GM18520 (cell line): Measurements from ENCODE around the gene ZNF580.

Experiments
- ATAC-seq: cut with Tn5 transposase; IDR thresholded peaks from one replicate; pipeline ENCODE4 v1.9.1; 2021; ENCODE audit not compliant: unreplicated experiment

ZNF580 gene

DNA sequence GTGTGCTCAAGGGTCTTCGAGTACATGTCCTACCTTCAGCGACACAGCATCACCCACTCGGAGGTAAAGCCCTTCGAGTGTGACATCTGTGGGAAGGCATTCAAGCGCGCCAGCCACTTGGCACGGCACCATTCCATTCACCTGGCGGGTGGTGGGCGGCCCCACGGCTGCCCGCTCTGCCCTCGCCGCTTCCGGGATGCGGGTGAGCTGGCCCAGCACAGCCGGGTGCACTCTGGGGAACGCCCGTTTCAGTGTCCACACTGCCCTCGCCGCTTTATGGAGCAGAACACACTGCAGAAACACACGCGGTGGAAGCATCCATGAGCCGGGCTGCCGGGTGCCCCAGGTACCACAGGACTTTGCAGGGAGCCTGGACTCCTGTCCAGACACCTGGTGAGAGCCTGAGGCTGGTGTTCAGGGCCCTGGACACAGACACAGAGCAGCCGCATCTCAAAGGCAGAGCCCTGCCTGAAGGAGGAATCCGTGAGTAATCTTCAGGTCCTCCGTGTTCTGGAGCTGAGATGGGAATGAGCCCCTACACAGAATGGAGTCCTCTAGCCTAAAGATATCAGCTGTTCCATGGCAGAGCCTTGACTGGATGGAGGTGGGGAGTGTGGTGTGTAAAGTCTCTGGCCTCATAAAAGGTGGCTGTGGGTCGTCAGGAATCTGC, 4.2 kb downstream of the ZNF580 start:
- no peak for ATAC-seq

- no peak for ATAC-seq
Measured at GRCh38 chr19:55645512-55645881, 4.7 kb downstream of the ZNF580 start.

DNA sequence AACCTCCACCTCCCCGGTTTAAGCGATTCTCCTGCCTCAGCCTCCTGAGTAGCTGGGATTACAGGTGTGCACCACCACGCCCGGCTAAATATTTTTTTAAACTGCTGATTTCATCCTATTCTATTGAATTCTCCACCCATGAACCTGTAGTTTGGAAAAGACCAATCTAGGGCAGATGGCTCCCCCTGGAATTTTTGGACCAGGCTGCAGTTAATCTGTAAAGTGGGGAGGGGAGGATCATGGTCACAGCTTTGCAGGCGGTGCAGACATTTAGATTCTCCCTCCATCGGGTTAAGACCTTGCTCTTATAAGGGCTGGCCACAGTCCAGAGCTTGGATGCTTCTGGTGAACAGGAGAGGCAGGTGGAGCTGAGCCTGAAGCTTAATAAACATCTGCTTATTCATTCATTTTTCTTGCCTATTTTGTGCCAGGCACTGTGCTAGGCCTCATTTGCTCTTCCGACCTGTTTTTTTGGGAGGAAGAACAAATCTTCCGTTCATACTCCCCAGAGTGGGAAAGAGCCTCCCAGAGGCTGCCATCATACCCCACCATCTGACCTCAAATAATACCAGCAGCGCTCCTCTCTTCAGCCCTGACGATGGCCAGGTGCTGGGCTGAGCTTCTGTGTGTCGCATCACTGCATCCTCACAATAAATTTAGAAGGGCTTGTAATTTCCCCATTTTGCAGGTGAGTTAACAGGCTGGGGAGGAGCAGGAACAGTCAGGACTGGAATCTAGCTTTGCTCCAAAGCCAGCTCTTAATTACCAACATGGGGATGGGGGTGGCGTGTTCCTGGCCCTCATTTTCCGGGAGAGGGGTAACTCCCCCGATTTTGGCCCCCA, 6.3 kb downstream of the ZNF580 start:
- no peak for ATAC-seq

DNA sequence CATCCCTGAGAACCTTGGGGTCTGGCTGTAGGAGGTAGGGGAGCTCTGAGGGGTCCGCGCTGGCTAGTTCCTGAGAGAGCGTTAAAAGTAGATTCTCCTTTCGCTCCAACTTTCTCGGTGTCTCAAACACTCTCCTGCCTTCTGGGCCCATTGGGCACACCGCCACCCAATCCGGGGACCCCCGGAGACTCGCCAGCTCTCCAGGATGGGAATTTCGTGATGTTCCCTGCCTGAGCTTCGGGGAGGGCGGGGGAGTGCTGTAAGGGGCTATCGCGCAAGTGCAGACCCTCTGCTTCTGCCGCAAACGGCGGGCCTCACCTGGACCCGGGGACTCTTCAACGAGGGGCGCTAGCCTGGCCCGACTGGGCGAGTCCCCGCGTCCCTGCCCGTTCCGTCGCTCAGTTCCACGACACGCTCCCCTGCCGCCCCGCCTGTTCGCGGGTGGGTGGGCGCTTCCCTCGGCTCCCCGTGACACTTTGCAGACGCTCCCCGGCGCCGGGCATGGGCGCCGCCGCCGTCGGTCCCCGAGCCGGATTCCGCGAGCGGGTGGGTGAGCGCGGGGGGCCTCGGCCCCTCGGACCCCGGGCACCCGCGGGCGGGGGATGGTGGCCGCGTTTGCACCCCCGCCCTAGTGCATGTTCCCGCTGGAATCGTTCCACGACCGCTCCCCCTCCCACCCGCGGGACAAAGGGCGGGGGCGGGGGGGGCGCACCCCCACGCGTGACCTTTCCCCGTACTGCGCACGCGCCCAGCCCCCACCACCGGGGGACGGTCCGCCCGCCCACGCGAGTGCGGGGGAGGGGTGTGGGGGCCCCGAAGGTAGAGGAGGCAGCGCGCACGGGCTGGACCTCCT, 7.2 kb downstream of the ZNF580 start, which contains the start of gene CCDC106:
CCDC106 (plus strand) TSS at position 481 of the 853 bp plus-strand sequence. CDS start 835 bp downstream, outside the sequence.
- no peak for ATAC-seq

DNA sequence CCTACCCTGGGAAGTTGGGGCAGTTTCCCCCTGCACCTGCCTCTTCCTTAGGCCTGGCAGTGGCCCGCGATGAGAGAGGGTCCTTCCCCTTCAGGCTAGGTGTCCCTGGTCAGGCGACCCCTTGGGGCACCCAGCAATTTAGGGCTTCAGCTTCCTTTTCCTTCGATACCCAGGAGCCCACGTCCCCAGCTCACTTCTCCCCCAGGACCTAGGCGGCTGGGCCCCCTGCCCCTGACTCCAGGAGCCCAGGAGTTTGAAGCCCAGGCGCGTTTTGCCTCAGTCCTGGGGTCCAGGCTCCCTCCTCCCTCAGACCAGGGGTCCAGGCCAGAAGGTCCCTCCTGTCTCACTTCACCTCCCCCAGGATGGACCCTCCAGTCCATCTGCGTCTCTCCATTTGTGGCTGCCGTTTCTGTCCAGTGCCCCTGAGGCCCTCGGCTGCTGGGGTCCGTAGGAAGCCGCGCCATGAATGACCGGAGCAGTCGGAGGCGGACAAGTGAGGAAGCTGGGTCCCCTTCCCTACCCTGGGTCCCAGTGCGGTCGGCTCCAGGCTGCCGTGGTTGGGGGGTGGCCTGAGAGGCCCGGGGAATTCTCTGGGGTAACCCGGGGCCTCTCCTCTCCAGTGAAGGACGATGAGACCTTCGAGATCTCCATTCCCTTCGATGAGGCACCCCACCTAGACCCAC, 7.9 kb downstream of the ZNF580 start:
- no peak for ATAC-seq

GRCh38 chr19:55649268-55650125, 8.7 kb downstream of the ZNF580 start:
- ATAC-seq, result no peak

DNA sequence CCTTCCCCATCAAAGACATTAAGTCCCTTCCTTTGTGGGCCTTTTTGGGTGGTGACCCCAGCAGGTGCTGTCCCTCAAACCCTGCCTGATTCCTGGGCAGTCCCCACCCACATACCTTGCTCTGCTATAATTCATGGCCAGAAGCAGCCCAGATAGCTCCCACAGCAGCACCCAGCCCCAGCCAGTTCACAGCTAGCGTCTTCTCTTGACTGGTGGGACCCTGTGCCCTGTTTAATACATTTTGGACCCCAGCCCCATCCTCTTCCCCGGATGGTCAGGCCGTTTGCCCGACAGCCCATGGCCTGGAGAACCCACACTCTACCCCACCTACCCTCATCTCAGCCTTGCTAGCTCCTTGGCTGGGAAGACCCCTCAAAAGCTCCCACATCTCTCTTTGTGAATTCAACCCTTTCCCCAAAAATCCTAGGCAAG, 9.3 kb downstream of the ZNF580 start:
- ATAC-seq, result no peak

- no peak for ATAC-seq
Measured at GRCh38 chr19:55650602-55651230, 9.9 kb downstream of the ZNF580 start.

DNA sequence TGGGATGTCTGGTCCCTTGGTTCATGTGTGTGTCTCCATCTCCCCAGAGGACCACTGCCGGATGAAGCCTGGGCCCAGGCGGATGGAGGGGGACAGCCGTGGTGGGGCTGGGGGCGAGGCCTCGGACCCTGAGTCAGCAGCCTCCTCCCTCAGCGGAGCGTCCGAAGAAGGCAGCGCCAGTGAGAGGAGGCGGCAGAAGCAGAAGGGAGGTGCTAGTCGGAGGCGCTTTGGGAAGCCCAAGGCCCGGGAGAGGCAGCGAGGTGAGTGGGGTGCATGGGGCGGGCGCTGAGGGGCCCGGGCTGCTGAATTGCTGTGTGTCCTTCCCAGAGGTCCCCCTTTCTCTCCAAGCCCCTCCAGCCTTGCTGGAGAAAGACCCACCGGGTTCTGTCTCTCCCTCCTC, 10.4 kb downstream of the ZNF580 start:
- ATAC-seq, result no peak

DNA sequence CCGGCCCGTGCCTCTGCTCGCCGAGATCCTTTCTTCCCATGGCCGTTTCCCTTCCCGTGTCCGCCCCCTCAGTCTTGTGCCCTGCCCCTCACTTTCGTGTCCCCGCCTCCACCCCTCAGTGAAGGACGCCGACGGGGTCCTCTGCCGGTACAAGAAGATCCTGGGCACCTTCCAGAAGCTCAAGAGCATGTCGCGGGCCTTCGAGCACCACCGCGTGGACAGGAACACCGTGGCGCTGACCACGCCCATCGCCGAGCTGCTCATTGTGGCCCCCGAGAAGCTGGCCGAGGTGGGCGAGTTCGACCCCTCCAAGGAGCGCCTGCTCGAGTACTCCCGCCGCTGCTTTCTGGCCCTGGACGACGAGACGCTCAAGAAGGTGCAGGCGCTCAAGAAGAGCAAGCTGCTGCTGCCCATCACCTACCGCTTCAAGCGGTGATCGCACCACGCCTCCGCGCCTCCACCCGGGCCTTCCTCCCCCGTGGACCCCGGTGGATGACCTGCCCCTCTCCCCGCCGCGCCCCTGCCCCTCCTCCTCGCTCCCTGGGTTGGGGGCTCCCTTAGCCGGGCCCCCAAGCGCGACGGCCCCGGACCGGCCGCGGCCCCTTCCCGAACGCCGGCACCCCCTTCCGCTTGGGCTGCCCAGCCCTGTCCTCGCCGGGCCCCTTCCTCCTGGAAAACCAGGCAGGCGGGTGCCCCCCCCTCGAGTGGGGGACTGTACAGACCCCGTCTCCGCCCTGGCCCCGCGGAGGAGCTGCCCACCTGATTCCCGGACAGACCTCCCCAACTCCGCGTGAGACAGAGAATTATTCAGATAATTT, 11.7 kb downstream of the ZNF580 start:
- no peak for ATAC-seq

DNA sequence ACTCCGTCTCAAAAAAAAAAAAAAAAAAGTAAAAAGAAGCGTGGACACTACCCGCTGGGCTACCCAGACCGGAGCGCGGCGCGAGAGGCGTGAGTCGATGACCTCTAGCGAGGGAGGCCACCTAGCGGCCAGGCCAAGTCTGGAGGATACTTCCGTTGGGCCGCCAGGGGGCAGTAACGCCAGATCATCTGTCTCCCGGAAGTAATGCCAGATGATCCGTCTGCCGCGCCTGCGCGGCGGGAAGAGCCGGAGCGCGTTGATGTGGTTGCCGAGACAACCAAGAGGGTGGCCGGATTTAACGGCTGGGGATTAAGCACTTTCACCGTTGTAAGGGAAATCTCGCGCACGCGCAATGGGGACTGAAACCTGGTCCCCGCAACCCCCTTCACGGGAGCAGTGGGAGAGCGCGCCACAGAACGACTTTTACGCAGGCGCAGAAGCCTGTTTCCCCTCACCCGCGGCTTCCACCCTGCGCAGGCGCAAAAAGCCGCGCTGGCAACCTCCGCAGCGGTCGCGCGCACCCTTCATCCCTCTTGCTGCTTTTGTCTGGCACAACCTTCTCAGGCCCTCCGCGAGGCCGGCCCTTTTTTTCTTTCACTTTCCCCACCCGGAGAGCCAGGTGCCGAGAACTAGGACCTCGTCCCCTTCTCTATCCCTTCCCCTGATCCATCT, 13.0 kb downstream of the ZNF580 start:
- peak; percentile 30 for ATAC-seq

DNA sequence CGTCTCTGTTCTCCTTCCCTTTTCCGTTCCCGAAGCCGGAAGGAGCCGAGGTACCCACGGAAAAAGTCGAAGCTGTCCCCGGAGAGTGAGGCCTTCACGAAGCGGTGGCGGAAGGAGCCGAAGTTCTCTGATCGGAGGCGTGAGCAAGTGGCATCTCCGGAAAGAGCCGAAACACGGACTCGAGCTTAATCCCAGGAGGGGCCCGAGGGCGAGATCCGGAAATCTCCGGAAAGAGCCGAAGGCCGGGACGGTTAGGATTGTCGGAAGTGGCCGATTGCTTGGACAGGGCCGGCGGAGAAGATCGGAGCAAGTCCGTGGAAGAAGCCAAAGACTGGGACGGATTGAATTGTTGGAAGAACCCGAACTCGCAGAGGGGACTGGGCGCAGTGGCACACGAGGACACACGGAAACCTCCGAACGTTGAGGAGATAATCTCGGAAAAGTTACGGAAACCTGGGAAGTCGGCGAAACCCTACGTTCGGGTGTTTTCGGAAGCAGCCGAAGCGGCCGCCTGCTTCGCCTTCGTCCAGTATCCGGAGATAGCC, 13.6 kb downstream of the ZNF580 start:
- ATAC-seq, result peak; percentile 57

- ATAC-seq, result peak; percentile 22
Measured at GRCh38 chr19:55654868-55655647, 14.3 kb downstream of the ZNF580 start, which contains the start of gene U2AF2. Gene U2AF2, plus strand, starts transcription at chr19:55655035. Its CDS starts 70 bp downstream, at chr19:55655105.

- no peak for ATAC-seq
Measured at GRCh38 chr19:55655648-55656040, 14.8 kb downstream of the ZNF580 start.

GRCh38 chr19:55656552-55656951, 15.8 kb downstream of the ZNF580 start:
- ATAC-seq, result no peak

DNA sequence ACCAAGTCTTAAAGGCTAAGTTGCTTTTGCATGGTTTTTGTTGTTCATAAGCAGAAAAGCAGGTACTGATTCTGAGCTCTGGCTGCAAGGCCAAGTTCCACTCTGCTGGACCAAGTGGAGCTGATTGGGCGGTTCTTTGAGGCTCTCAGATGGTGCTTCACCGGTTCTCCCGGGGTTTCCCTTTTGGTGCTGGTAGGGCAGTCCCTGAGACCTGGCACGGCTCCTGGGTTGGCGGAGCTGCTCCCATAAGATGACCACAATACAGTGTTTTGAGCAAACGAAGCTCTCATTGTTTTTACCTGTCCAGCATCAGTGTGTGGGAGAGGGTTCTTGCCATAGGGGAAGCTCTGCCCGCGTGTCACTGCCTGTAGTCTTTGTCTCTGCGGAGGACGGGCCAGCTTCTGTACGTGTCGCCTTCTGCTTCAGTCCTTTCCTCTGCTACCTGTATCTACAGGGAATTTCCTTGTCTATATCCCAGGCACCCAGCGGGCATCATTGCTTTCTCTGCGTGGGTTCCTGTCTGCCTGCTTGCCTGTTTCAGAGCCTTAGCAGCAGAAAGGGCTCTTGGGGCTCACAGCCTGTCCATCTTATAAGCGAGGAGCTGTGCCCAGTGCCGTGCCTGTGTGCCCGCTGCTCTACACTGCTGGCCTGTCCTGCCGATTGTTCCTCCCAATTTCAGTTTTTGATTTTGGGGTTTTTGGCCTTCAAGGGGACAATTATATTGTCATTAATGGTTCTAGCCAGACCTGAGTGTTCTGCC, 16.4 kb downstream of the ZNF580 start:
- no peak for ATAC-seq
